Left lung (tissue), 10 donors: Measurements from ENCODE around the gene CFAP251. TPM values are rescaled to one million over a fixed set of nuclear protein-coding genes. Genes with fewer than 3 reads are reported as not detected.

ENCODE experiments used
- ATAC-seq: fragments of 200-7000 bp; cut with Tn5 transposase; one replicate; pipeline ENCODE4 v1.9.1; 2020; ENCODE audit warnings: moderate library complexity
- DNase-seq, 4 donors: peaks; one replicate each; pipeline ENCODE4 v3.0.0-alpha.2; 2013 to 2020
- H3K27ac ChIP-seq, 2 donors: fragments of 200-600 bp; sonication (generic) in 1 of 2; one replicate each; pipeline versions ENCODE4 v1.5.0 to v1.8.0; 2020 to 2021
- H3K27me3 ChIP-seq, 2 donors: fragments of 200-600 bp; sonication (generic) in 1 of 2; one replicate each; pipeline versions ENCODE4 v1.5.0 to v1.8.0; 2020 to 2021
- H3K36me3 ChIP-seq, 2 donors: fragments of 200-600 bp; sonication (generic) in 1 of 2; one replicate each; pipeline versions ENCODE4 v1.5.0 to v1.8.0; 2020 to 2021
- H3K4me1 ChIP-seq, 2 donors: fragments of 200-600 bp; one replicate each; pipeline ENCODE4 v1.8.0; 2021
- H3K4me3 ChIP-seq, 2 donors: fragments of 200-600 bp; sonication (generic) in 1 of 2; one replicate each; pipeline versions ENCODE4 v1.5.0 to v1.8.0; 2020 to 2021; ENCODE audit warnings: mild to moderate bottlenecking in 1 of 2
- H3K9me3 ChIP-seq, 2 donors: fragments of 200-600 bp; sonication (generic) in 1 of 2; one replicate each; pipeline versions ENCODE4 v1.5.0 to v1.8.0; 2020 to 2021
- intact Hi-C, 2 donors: fragments of 100-400 bp; cut with DNase I; formaldehyde crosslinking; loops; one replicate each; pipeline versions ENCODE4 v1.11.2 to v1.14.2; 2022
- polyA plus RNA-seq, 6 donors: library from polyadenylated mRNA; unstranded; fragments of 120-200 nt; gene quantifications; one replicate each; pipeline ENCODE4 v1.2.1, GENCODE V29; 2013; ENCODE audit not compliant: insufficient read length in 6 of 6
- total RNA-seq, 2 donors: library from RNA; stranded (reverse); fragmentation: NEBNext Ultra II Directional; extraction: Animal tissue kit (Norgen Biotek cat#: 25700); gene quantifications; one replicate each; pipeline ENCODE4 v1.2.1, GENCODE V29; 2021
- TF ChIP-seq, protein P1 (sequence below), 2 donors: fragments of 200-600 bp; sonication (generic) in 1 of 2; IDR thresholded peaks; one replicate each; pipeline versions ENCODE4 v1.5.0 to v1.8.0; 2021; ENCODE audit warnings: antibody characterized with exemption in 2 of 2
- donor health status: DM: no; HTN: yes; CAD: no.
- donor health status: DM: no; HTN: no; CAD: no.

Gene CFAP251
- total and polyA plus RNA-seq, 8 donors, result 3.9 to 13.3 (median 9.4) TPM

DNA sequence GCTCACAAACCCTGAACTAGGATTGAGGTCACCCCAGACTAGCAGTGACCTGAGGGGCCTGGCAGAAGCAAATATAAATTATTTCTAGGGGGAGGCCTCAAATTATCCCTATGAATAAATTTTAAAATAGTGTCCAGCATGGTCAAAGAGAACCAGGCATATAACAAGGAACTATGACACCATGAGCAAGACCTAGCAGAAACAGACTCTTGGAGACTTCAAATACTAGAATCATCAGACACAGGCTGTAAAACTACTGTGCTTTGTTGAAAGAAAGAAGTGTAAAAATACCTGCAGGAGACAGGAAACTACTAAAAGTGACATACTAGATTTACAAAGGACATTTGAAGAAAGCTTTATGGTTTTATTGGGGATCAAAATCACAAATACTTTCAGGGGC, 100.1 kb downstream of the CFAP251 start:
- DNase-seq (no peak), ATAC-seq (no peak)
- Histone ChIP-seq H3K27ac (no peak overlapping the region), H3K4me1 (peaks cover 4 to 18% of the 10 kb centered on the region in 2 donors), H3K27me3 (peaks cover 0 to 28% of the 10 kb centered on the region in 2 donors), H3K4me3 (no peak overlapping the region), H3K36me3 (no peaks in the 10 kb centered on the region), H3K9me3 (peaks cover 0 to 7% of the 10 kb centered on the region in 2 donors)
- TF ChIP-seq, protein P1, sequence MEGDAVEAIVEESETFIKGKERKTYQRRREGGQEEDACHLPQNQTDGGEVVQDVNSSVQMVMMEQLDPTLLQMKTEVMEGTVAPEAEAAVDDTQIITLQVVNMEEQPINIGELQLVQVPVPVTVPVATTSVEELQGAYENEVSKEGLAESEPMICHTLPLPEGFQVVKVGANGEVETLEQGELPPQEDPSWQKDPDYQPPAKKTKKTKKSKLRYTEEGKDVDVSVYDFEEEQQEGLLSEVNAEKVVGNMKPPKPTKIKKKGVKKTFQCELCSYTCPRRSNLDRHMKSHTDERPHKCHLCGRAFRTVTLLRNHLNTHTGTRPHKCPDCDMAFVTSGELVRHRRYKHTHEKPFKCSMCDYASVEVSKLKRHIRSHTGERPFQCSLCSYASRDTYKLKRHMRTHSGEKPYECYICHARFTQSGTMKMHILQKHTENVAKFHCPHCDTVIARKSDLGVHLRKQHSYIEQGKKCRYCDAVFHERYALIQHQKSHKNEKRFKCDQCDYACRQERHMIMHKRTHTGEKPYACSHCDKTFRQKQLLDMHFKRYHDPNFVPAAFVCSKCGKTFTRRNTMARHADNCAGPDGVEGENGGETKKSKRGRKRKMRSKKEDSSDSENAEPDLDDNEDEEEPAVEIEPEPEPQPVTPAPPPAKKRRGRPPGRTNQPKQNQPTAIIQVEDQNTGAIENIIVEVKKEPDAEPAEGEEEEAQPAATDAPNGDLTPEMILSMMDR (IDR thresholded peaks at IDR 0.05), result no peak
- intact Hi-C loops, result no loop called here

DNA sequence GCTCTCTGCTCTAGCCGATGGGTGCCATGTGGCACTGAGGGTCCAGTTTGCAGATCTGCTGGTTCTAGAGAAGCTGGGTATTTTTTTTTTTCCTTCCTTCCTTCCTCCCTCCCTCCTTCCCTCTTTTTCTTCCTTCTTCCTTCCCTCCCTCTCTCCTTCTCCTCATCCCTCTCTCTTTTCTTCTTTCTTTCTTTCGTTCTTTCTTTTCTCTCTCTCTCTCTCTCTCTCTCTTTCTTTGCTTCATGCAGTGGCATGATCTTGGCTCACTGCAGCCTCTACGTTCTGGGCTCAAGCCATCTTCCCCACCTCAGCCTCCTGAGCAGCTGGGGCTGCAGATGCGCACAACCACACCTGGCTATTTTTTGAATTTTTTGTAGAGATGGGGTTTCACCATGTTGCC, 100.5 kb downstream of the CFAP251 start:
- H3K4me1 ChIP-seq, result peaks cover 5 to 23% of the 10 kb centered on the region in 2 donors
- ATAC-seq, result no peak
- no peak overlapping the region for H3K4me3 ChIP-seq
- H3K27ac ChIP-seq, result no peak overlapping the region
- intact Hi-C loops, result no loop called here
- no peak for DNase-seq
- peaks cover 0 to 7% of the 10 kb centered on the region in 2 donors for H3K9me3 ChIP-seq
- H3K27me3 ChIP-seq, result peaks cover 0 to 32% of the 10 kb centered on the region in 2 donors
- TF ChIP-seq, protein P1 (IDR thresholded peaks at IDR 0.05), result no peak
- no peaks in the 10 kb centered on the region for H3K36me3 ChIP-seq

DNA sequence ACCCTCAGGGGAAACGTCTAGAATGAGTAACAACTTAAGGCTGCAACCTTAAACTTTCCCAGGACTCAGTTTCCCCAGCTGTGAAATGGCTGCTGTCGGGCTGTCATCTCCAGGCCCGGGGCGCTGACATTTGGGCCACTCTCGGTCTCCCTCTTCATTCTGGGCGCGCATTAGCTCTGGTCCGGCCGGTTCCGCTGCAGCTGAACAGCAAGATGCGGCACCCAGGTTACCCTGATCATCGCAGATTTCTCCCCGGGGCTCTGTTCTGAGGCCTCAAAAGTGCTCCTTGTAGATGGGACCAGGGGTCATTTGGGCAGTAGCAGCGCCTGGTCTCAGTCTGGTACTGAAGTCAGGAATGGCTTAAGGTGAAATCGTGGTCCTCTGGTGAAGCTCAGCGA, 102.4 kb downstream of the CFAP251 start:
- Histone ChIP-seq H3K4me3 (peak overlapping the region; percentile 48 to 49), H3K9me3 (peaks cover 0 to 7% of the 10 kb centered on the region in 2 donors), H3K36me3 (no peaks in the 10 kb centered on the region), H3K27me3 (peaks cover 0 to 35% of the 10 kb centered on the region in 2 donors), H3K27ac (no peak overlapping the region), H3K4me1 (peaks cover 5 to 24% of the 10 kb centered on the region in 2 donors)
- no peak for ATAC-seq
- TF ChIP-seq, protein P1 (IDR thresholded peaks at IDR 0.05), result no peak
- peak in 1 of 4 donors; percentile 19 for DNase-seq
- intact Hi-C loops, result no loop called here

DNA sequence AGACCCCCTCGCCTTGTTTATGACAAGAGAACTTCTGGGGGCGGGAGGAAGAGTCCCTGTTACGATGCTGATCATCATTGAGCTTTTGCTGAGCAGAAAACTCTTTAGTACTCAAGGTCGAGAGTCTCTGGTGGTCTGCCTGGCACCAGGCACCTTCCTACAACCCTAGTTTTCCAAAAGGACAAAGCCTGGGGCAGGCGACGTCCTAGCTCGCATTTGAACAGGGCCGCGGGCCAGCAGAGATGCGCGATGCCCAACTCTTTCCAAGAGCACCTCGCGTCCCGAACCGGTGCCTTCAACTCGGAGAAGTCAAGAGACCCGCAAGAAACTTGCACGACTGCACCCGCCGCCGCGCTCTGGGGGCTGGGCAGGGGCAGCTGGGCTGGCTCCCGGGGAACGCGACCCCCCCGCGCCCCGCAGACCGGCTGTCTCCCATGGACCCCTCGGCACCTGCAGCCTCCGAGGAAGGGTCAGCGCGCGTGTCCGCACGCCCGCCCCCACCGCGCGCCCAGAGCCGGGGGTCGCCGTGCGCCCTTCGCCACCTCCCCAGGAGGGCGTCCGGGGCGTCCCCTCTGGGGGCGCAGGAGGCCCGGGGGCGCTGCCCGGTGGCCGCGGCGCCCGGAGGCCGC, 102.9 kb downstream of the CFAP251 start:
- H3K9me3 ChIP-seq, result peaks cover 0 to 7% of the 10 kb centered on the region in 2 donors
- peak overlapping the region; percentile 48 to 49 for H3K4me3 ChIP-seq
- peak in 1 of 4 donors; percentile 80 for DNase-seq
- ATAC-seq, result peak; percentile 2
- H3K36me3 ChIP-seq, result no peaks in the 10 kb centered on the region
- H3K4me1 ChIP-seq, result peaks cover 5 to 24% of the 10 kb centered on the region in 2 donors
- intact Hi-C loops, result no loop called here
- peaks cover 0 to 35% of the 10 kb centered on the region in 2 donors for H3K27me3 ChIP-seq
- TF ChIP-seq, protein P1 (IDR thresholded peaks at IDR 0.05), result no peak
- H3K27ac ChIP-seq, result no peak overlapping the region

DNA sequence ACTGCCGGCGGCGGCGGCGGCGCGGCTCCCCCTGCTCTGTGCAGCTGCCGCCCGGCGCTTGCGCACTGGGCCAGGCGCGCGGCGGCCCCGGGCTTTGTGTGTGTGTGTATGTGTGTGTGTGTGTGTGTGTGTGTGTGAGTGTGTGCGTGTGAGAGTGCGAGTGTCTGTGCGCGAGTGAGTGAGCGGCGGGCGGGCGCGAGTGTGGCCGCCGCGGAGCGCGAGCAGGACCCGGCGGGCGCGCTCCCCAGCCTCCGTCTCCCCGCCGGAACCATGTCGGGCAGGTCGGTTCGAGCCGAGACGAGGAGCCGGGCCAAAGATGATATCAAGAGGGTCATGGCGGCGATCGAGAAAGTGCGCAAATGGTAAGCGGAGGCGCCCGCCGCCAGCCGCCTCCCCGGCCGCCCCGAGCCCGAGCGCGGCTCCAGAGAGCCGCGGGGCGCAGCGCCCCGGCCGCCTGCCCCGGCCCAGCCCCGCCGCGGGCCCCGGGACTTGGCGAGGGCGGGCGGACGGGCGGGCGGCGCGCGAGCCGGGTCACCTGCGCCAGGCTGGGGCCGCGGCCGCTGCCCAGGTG, 103.5 kb downstream of the CFAP251 start, which contains the start of gene BCL7A:
TSS of gene BCL7A (plus strand) at position 63 of the 571 bp plus-strand sequence. CDS start at position 271, 208 bp downstream.
- DNase-seq, result peak in 3 of 4 donors; percentile 63 to 81 (median 78)
- Histone ChIP-seq H3K36me3 (no peaks in the 10 kb centered on the region), H3K9me3 (peaks cover 0 to 7% of the 10 kb centered on the region in 2 donors), H3K4me3 (peak within 1 kb of the TSS; percentile 57 to 60), H3K27me3 (peaks cover 0 to 35% of the 10 kb centered on the region in 2 donors), H3K4me1 (peaks cover 5 to 24% of the 10 kb centered on the region in 2 donors), H3K27ac (peak within 1 kb of the TSS in 1 of 2 donors; percentile 81)
- ATAC-seq, result peak; percentile 81
- intact Hi-C loops, result no loop called here
- TF ChIP-seq, protein P1 (IDR thresholded peaks at IDR 0.05), result no peak
